IMR-90 (cell line): Measurements from ENCODE around the gene NRIP3. TPM values are rescaled to one million over a fixed set of nuclear protein-coding genes. Genes with fewer than 3 reads are reported as not detected.

ENCODE experiments used
- ATAC-seq: fragments of 200-7000 bp; cut with Tn5 transposase; 2 replicates; pipeline ENCODE4 v1.9.1; 2020; ENCODE audit warnings: low read depth, mild to moderate bottlenecking, moderate library complexity
- BruUV-seq: library from RNA; stranded (reverse); fragments of 400-500 nt; replicated peaks from 2 replicates; lab custom pipeline; 2021; lab: Mats Ljungman, UMichigan
- CTCF ChIA-PET: fragments of 300-600 bp; formaldehyde crosslinking; extraction: SDS; loops from one replicate; lab custom pipeline; 2021; ENCODE audit warnings: antibody characterized with exemption; lab: Yijun Ruan, JAX
- POLR2A ChIA-PET: fragments of 300-600 bp; sonication (Branson Sonifier 250); formaldehyde crosslinking; loops from one replicate; lab custom pipeline; 2022; ENCODE audit warnings: antibody characterized with exemption; ENCODE audit not compliant: unreplicated experiment; lab: Charles Lee
- DNase-seq: peaks from one replicate; pipeline ENCODE4 v3.0.0; 2013
- H2AFZ ChIP-seq: replicated peaks from 2 replicates; pipeline ENCODE3; 2013; ENCODE audit warnings: low read length, mild to moderate bottlenecking; ENCODE audit not compliant: poor library complexity
- H2AK5ac ChIP-seq: 2 replicates; pipeline ENCODE4 v1.6.1; 2013; ENCODE audit warnings: low read depth, low read length, inconsistent platforms
- H2AK9ac ChIP-seq: replicated peaks from 2 replicates; pipeline ENCODE3; 2013; ENCODE audit warnings: mild to moderate bottlenecking, low read depth, low read length, moderate library complexity; ENCODE audit not compliant: poor library complexity
- H2BK120ac ChIP-seq: 2 replicates; pipeline ENCODE4 v1.6.1; 2013; ENCODE audit warnings: low read depth, low read length, inconsistent platforms
- H2BK15ac ChIP-seq: 3 replicates; pipeline ENCODE4 v1.6.1; 2013; ENCODE audit warnings: low read depth, low read length, inconsistent platforms
- H2BK20ac ChIP-seq: 2 replicates; pipeline ENCODE4 v1.6.1; 2013; ENCODE audit warnings: low read depth, mild to moderate bottlenecking, inconsistent platforms, low read length, moderate library complexity
- H2BK5ac ChIP-seq: 2 replicates; pipeline ENCODE4 v1.6.1; 2013; ENCODE audit warnings: mild to moderate bottlenecking, low read depth, low read length, inconsistent platforms; ENCODE audit not compliant: poor library complexity, severe bottlenecking
- H3K14ac ChIP-seq: replicated peaks from 2 replicates; pipeline ENCODE4 v1.6.1; 2013; ENCODE audit warnings: low read depth, low read length, inconsistent platforms
- H3K18ac ChIP-seq: 2 replicates; pipeline ENCODE4 v1.6.1; 2013; ENCODE audit warnings: low read depth, low read length, control low read depth
- H3K23ac ChIP-seq: 2 replicates; pipeline ENCODE4 v1.6.1; 2013; ENCODE audit warnings: low read depth, low read length, inconsistent platforms
- H3K27ac ChIP-seq: 2 replicates; pipeline ENCODE4 v1.5.1; 2013; ENCODE audit warnings: mild to moderate bottlenecking, control low read depth, low read length; ENCODE audit not compliant: insufficient read depth
- H3K27me3 ChIP-seq: 2 replicates; pipeline ENCODE4 v1.6.1; 2013; ENCODE audit warnings: low read length; ENCODE audit not compliant: control insufficient read depth, insufficient read depth
- H3K36me3 ChIP-seq: 2 replicates; pipeline ENCODE4 v1.6.1; 2013; ENCODE audit warnings: low read length, mixed read lengths; ENCODE audit not compliant: control insufficient read depth, insufficient read depth
- H3K4ac ChIP-seq: 2 replicates; pipeline ENCODE4 v1.6.1; 2013; ENCODE audit warnings: low read depth, low read length, inconsistent platforms
- H3K4me1 ChIP-seq: 2 replicates; pipeline ENCODE4 v1.6.1; 2013; ENCODE audit warnings: low read length, mixed read lengths; ENCODE audit not compliant: control insufficient read depth, insufficient read depth
- H3K4me2 ChIP-seq: 2 replicates; pipeline ENCODE4 v1.6.1; 2013; ENCODE audit warnings: low read depth, mild to moderate bottlenecking, control low read depth, low read length, moderate library complexity
- H3K4me3 ChIP-seq: 2 replicates; pipeline ENCODE4 v1.5.1; 2013; ENCODE audit warnings: low read depth, mild to moderate bottlenecking, control low read depth, low read length, moderate library complexity; ENCODE audit not compliant: insufficient read depth
- H3K56ac ChIP-seq: 2 replicates; pipeline ENCODE4 v1.6.1; 2013; ENCODE audit warnings: low read length, inconsistent platforms; ENCODE audit not compliant: insufficient read depth; ENCODE audit errors: extremely low read depth
- H3K79me1 ChIP-seq, 2 experiments: 2 replicates each; pipeline ENCODE4 v1.6.1; 2013; ENCODE audit warnings: low read length in 2 of 2, inconsistent platforms in 1 of 2, low read depth in 1 of 2
- H3K9ac ChIP-seq: 2 replicates; pipeline ENCODE4 v1.6.1; 2013; ENCODE audit warnings: low read depth, low read length, control low read depth
- H3K9me1 ChIP-seq: 2 replicates; pipeline ENCODE4 v1.6.1; 2013; ENCODE audit warnings: low read length, inconsistent platforms; ENCODE audit not compliant: insufficient read depth
- H3K9me3 ChIP-seq: 2 replicates; pipeline ENCODE4 v1.6.1; 2013; ENCODE audit warnings: low read length; ENCODE audit not compliant: control insufficient read depth, insufficient read depth
- H4K20me1 ChIP-seq: 2 replicates; pipeline ENCODE4 v1.6.1; 2013; ENCODE audit warnings: low read length, inconsistent platforms; ENCODE audit not compliant: insufficient read depth
- H4K5ac ChIP-seq: 2 replicates; pipeline ENCODE4 v1.6.1; 2013; ENCODE audit warnings: mild to moderate bottlenecking, low read depth, low read length, control low read depth
- H4K8ac ChIP-seq, 2 experiments: 2 replicates each; pipeline ENCODE4 v1.6.1; 2013; ENCODE audit warnings: low read depth in 2 of 2, low read length in 2 of 2, control low read depth in 1 of 2, inconsistent platforms in 1 of 2
- H4K91ac ChIP-seq: 2 replicates; pipeline ENCODE4 v1.6.1; 2013; ENCODE audit warnings: low read depth, low read length, inconsistent platforms; ENCODE audit not compliant: insufficient read depth
- CHD1 ChIP-seq: IDR thresholded peaks from 2 replicates; pipeline ENCODE4 v1.6.1; 2012; ENCODE audit warnings: low read depth, low read length, improper control_type of control experiment
- FOS ChIP-seq: fragments of 150-350 bp; IDR thresholded peaks from 2 replicates; pipeline ENCODE4 v1.6.1; 2016; ENCODE audit warnings: low read depth, low read length
- MAFK ChIP-seq: IDR thresholded peaks from 2 replicates; pipeline ENCODE4 v1.6.1; 2012; ENCODE audit warnings: low read depth, low read length, improper control_type of control experiment
- MAZ ChIP-seq: IDR thresholded peaks from 2 replicates; pipeline ENCODE4 v1.6.1; 2012; ENCODE audit warnings: low read depth, mild to moderate bottlenecking, low read length, improper control_type of control experiment, moderate library complexity, borderline replicate concordance
- MXI1 ChIP-seq: IDR thresholded peaks from 2 replicates; pipeline ENCODE4 v1.6.1; 2012; ENCODE audit warnings: low read depth, mild to moderate bottlenecking, low read length, moderate library complexity, borderline replicate concordance
- NFE2L2 ChIP-seq: fragments of 150-350 bp; IDR thresholded peaks from 2 replicates; pipeline ENCODE4 v1.6.1; 2016; ENCODE audit warnings: low read depth, mild to moderate bottlenecking, low read length
- POLR2A ChIP-seq: IDR thresholded peaks from 2 replicates; pipeline ENCODE4 v1.6.1; 2012; ENCODE audit warnings: mild to moderate bottlenecking, low read depth, low read length
- RAD21 ChIP-seq: IDR thresholded peaks from 2 replicates; pipeline ENCODE4 v1.6.1; 2012; ENCODE audit warnings: low read length, improper control_type of control experiment
- RCOR1 ChIP-seq: IDR thresholded peaks from 2 replicates; pipeline ENCODE4 v1.6.1; 2012; ENCODE audit warnings: mild to moderate bottlenecking, low read length, improper control_type of control experiment; ENCODE audit not compliant: insufficient replicate concordance
- RFX5 ChIP-seq: IDR thresholded peaks from 2 replicates; pipeline ENCODE4 v1.8.0; 2012; ENCODE audit warnings: low read depth, mild to moderate bottlenecking, low read length, moderate library complexity
- SMC3 ChIP-seq: fragments of 150-350 bp; IDR thresholded peaks from 2 replicates; pipeline ENCODE4 v1.6.1; 2016; ENCODE audit warnings: low read depth, mild to moderate bottlenecking, antibody characterized with exemption, low read length, moderate library complexity
- WGBS, 2 experiments: methylation state at CpG; one replicate each; pipeline versions ENCODE4 v1.1.5 to v1.1.7; 2013; ENCODE audit warnings: missing lambda C conversion rate in 2 of 2; ENCODE audit not compliant: insufficient read length in 1 of 2; ENCODE audit errors: extremely low coverage in 2 of 2; 5-methylcytosine and 5-hydroxymethylcytosine counted together
- dilution Hi-C: fragments of 300-500 bp; cut with HindIII; formaldehyde crosslinking; loops from one replicate; pipeline ENCODE4 v1.14.3; 2018; ENCODE audit warnings: low sequenced_read_pairs; ENCODE audit not compliant: unreplicated experiment
- in situ Hi-C: fragments of 300-500 bp; cut with MboI; formaldehyde crosslinking; loops from 3 replicates; pipeline ENCODE4 v1.14.3; 2019; ENCODE audit warnings: low sequenced_read_pairs, inconsistent platforms, mixed read lengths
- intact Hi-C: fragments of 100-400 bp; cut with micrococcal nuclease; formaldehyde crosslinking; loops from 2 replicates; pipeline ENCODE4 v1.10.0; 2022
- polyA plus RNA-seq, 3 experiments: library from polyadenylated mRNA; depleted of rRNA; stranded (reverse); fragments of >200 nt; gene quantifications; 2 replicates each; pipeline ENCODE4 v1.2.3, GENCODE V29; 2012; ENCODE audit warnings: low replicate concordance in 1 of 3
- total RNA-seq: library from RNA; depleted of rRNA; stranded (reverse); fragments of >200 nt; gene quantifications from 2 replicates; pipeline ENCODE4 v1.2.3, GENCODE V29; 2012
- TF ChIP-seq, protein P1 (sequence below): conservative IDR thresholded peaks from 2 replicates; pipeline ENCODE4 v1.5.1; 2012; ENCODE audit warnings: mild to moderate bottlenecking, low read depth, low read length, improper control_type of control experiment
- TF ChIP-seq, protein P2 (sequence below): fragments of 150-350 bp; IDR thresholded peaks from 2 replicates; pipeline ENCODE4 v1.6.1; 2016; ENCODE audit warnings: low read depth, mild to moderate bottlenecking, low read length, moderate library complexity, borderline replicate concordance

NRIP3 gene
- total and polyA plus RNA-seq, 2 of the 4 experiments (the other 2 are of a cell fraction), result 11.5 to 43.6 TPM

GRCh38 chr11:9038541-9038940, 34.7 kb upstream of the NRIP3 start:
- Histone ChIP-seq H3K4me3 (no peak overlapping the region), H2AK5ac (no peak overlapping the region), H3K9me3 (no peaks in the 10 kb centered on the region), H2BK20ac (no peak overlapping the region; the same call in 1 of the 2 replicates), H3K79me1 (no peaks in the 10 kb centered on the region; a peak in 1 of 4 replicates), H2BK120ac (no peak overlapping the region), H4K5ac (no peak overlapping the region), H2BK15ac (no peak overlapping the region), H3K9me1 (no peaks in the 10 kb centered on the region; the same call in 1 of the 2 replicates), H4K20me1 (no peaks in the 10 kb centered on the region), H3K4ac (no peak overlapping the region), H3K14ac (no peak overlapping the region), H3K36me3 (no peaks in the 10 kb centered on the region), H4K91ac (no peak overlapping the region), H3K18ac (no peak overlapping the region), H2AFZ (no peak overlapping the region), H4K8ac (no peak overlapping the region), H3K27me3 (peaks cover 4% of the 10 kb centered on the region; the same call in 1 of the 2 replicates), H3K27ac (no peak overlapping the region), H3K4me1 (no peaks in the 10 kb centered on the region), H3K23ac (no peak overlapping the region), H2BK5ac (no peak overlapping the region), H3K9ac (no peak overlapping the region), H2AK9ac (no peak overlapping the region), H3K4me2 (no peak overlapping the region), H3K56ac (no peak overlapping the region)
- intact Hi-C loops, result no loop called here
- CTCF ChIA-PET, result no interaction called here
- dilution Hi-C loops, result no loop called here
- BruUV-seq, result no TSS peak
- DNase-seq (no peak), ATAC-seq (no peak)
- 100% methylated on average over 1 of the region's 3 CpGs; no CpG with 5 or more reads in 1 of the 2 experiments for WGBS, 2 experiments
- POLR2A ChIA-PET, result no interaction called here
- TF ChIP-seq NFE2L2 (no peak), RAD21 (no peak), RFX5 (no peak), POLR2A (no peak), CHD1 (no peak), RCOR1 (no peak), SMC3 (no peak), MXI1 (no peak), MAFK (no peak), FOS (no peak), MAZ (no peak)
- TF ChIP-seq, protein P1, sequence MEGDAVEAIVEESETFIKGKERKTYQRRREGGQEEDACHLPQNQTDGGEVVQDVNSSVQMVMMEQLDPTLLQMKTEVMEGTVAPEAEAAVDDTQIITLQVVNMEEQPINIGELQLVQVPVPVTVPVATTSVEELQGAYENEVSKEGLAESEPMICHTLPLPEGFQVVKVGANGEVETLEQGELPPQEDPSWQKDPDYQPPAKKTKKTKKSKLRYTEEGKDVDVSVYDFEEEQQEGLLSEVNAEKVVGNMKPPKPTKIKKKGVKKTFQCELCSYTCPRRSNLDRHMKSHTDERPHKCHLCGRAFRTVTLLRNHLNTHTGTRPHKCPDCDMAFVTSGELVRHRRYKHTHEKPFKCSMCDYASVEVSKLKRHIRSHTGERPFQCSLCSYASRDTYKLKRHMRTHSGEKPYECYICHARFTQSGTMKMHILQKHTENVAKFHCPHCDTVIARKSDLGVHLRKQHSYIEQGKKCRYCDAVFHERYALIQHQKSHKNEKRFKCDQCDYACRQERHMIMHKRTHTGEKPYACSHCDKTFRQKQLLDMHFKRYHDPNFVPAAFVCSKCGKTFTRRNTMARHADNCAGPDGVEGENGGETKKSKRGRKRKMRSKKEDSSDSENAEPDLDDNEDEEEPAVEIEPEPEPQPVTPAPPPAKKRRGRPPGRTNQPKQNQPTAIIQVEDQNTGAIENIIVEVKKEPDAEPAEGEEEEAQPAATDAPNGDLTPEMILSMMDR, result no peak
- TF ChIP-seq, protein P2, sequence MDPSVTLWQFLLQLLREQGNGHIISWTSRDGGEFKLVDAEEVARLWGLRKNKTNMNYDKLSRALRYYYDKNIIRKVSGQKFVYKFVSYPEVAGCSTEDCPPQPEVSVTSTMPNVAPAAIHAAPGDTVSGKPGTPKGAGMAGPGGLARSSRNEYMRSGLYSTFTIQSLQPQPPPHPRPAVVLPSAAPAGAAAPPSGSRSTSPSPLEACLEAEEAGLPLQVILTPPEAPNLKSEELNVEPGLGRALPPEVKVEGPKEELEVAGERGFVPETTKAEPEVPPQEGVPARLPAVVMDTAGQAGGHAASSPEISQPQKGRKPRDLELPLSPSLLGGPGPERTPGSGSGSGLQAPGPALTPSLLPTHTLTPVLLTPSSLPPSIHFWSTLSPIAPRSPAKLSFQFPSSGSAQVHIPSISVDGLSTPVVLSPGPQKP, result no peak
- in situ Hi-C loops, result no loop called here
